RWPE1 (cell line): ENCODE data around the gene MAP3K4.

Source experiments
- CTCF ChIA-PET: fragments of 350-600 bp; sonication (Branson Sonifier 250); formaldehyde crosslinking; extraction: SDS; loops from one replicate; lab custom pipeline; 2021; lab: Yijun Ruan, JAX
- POLR2A ChIA-PET: fragments of 400-600 bp; formaldehyde crosslinking; extraction: SDS; loops from one replicate; lab custom pipeline; 2020; ENCODE audit warnings: antibody characterized with exemption; ENCODE audit not compliant: low non-redundant PET; lab: Yijun Ruan, JAX
- DNase-seq: peaks from one replicate; pipeline ENCODE4 v3.0.0; 2012; ENCODE audit warnings: low spot score
- H3K27ac ChIP-seq: fragments of 450-650 bp; 2 replicates; pipeline ENCODE4 v1.5.1; 2017
- CTCF ChIP-seq: fragments of 450-650 bp; conservative IDR thresholded peaks from 2 replicates; pipeline ENCODE4 v1.5.1; 2017; ENCODE audit warnings: low read depth, mild to moderate bottlenecking

Gene MAP3K4

GRCh38 chr6:161057103-161058091, 65.8 kb downstream of the MAP3K4 start:
- POLR2A ChIA-PET = no interaction called here
- DNase-seq = no peak
- CTCF ChIA-PET = interaction anchor here (0.7 kb wide), 1 partner anchor 9 kb away, joined by 5 read pairs; no protein-coding TSS in a partner anchor
- no peak overlapping the region for H3K27ac ChIP-seq
- TF ChIP-seq CTCF = no peak

- no peak overlapping the region for H3K27ac ChIP-seq
- DNase-seq = no peak
- no peak for TF ChIP-seq CTCF
- CTCF ChIA-PET = interaction anchor here (0.8 kb wide), 1 partner anchor 9 kb away, joined by 4 read pairs; no protein-coding TSS in a partner anchor
- POLR2A ChIA-PET = no interaction called here
These were observed 67.2 kb downstream of the MAP3K4 start for GRCh38 chr6:161058741-161059140.

GRCh38 chr6:161061576-161061975, 70.0 kb downstream of the MAP3K4 start:
- TF ChIP-seq CTCF = no peak
- POLR2A ChIA-PET = no interaction called here
- no peak overlapping the region for H3K27ac ChIP-seq
- CTCF ChIA-PET = interaction anchor here (0.6 kb wide), 1 partner anchor 10 kb away, joined by 4 read pairs; no protein-coding TSS in a partner anchor
- DNase-seq = no peak

GRCh38 chr6:161064915-161065314, 73.3 kb downstream of the MAP3K4 start:
- ChIA-PET CTCF (no interaction called here), POLR2A (no interaction called here)
- no peak for TF ChIP-seq CTCF
- no peak for DNase-seq
- H3K27ac ChIP-seq = no peak overlapping the region

- TF ChIP-seq CTCF = no peak
- no peak for DNase-seq
- POLR2A ChIA-PET = no interaction called here
- CTCF ChIA-PET = no interaction called here
- H3K27ac ChIP-seq = no peak overlapping the region
These were observed 74.9 kb downstream of the MAP3K4 start for GRCh38 chr6:161066511-161066910.

- no peak for DNase-seq
- H3K27ac ChIP-seq = no peak overlapping the region
- POLR2A ChIA-PET = no interaction called here
- no peak for TF ChIP-seq CTCF
- CTCF ChIA-PET = interaction anchor here (0.5 to 1.0 kb wide), 2 partner anchors 9 to 75 kb away, joined by 3 to 4 read pairs; no protein-coding TSS in a partner anchor
These were observed 76.2 kb downstream of the MAP3K4 start for GRCh38 chr6:161067749-161068148.
